NB4 (cell line): ENCODE data around the gene IFRD1.

Source experiments
- DNase-seq: peaks from one replicate; pipeline ENCODE4 v3.0.0; 2010; ENCODE audit warnings: low read depth
- H3K4me3 ChIP-seq: one replicate; pipeline ENCODE4 v1.5.1; 2011; ENCODE audit warnings: mild to moderate bottlenecking, low read depth, low read length, moderate library complexity
- MYC ChIP-seq: IDR thresholded peaks from 2 replicates; pipeline ENCODE4 v1.6.1; 2011; ENCODE audit warnings: low read depth, low read length
- POLR2A ChIP-seq: IDR thresholded peaks from 2 replicates; pipeline ENCODE4 v1.6.1; 2011; ENCODE audit warnings: mild to moderate bottlenecking; ENCODE audit not compliant: insufficient read length; ENCODE audit errors: extremely low read depth
- TF ChIP-seq, protein P1 (sequence below): IDR thresholded peaks from 2 replicates; pipeline ENCODE4 v1.6.1; 2011; ENCODE audit warnings: low read depth, low read length
- TF ChIP-seq, protein P2 (sequence below): IDR thresholded peaks from one replicate; pipeline ENCODE4 v1.5.1; 2012; ENCODE audit warnings: low read depth, low read length

Gene IFRD1

DNA sequence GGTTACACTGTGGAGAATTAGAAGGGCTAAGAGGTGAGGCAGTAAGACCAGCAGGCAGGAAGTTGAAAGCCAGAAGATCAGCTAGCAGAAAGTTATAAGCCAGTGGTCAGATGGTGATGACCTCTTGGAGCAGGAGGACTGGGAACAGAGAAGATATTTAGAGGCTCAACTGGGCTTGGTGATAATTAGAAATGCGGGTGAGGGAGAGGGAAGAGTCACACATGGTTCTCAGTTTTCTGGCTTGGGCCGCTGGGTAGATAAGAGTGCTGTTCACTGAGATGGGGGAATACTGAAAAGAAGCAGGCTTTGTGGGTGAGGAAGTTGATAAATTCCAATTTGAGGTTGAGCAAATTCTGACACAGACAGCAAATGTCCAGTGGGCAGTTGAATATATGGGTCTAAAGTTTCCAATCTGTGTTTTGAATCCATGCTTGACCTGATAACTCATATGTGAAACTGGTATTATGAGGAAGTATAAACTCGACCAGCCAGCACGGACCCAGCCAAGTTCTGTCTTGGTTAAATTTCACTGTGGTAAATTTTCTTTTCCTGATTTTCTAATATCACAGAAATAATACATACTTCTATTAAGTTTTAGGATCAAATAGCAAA, 53.2 kb downstream of the IFRD1 start:
- H3K4me3 ChIP-seq = no peak overlapping the region
- TF ChIP-seq MYC (no peak), POLR2A (no peak)
- TF ChIP-seq, protein P1, sequence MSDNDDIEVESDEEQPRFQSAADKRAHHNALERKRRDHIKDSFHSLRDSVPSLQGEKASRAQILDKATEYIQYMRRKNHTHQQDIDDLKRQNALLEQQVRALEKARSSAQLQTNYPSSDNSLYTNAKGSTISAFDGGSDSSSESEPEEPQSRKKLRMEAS = no peak
- TF ChIP-seq, protein P2, sequence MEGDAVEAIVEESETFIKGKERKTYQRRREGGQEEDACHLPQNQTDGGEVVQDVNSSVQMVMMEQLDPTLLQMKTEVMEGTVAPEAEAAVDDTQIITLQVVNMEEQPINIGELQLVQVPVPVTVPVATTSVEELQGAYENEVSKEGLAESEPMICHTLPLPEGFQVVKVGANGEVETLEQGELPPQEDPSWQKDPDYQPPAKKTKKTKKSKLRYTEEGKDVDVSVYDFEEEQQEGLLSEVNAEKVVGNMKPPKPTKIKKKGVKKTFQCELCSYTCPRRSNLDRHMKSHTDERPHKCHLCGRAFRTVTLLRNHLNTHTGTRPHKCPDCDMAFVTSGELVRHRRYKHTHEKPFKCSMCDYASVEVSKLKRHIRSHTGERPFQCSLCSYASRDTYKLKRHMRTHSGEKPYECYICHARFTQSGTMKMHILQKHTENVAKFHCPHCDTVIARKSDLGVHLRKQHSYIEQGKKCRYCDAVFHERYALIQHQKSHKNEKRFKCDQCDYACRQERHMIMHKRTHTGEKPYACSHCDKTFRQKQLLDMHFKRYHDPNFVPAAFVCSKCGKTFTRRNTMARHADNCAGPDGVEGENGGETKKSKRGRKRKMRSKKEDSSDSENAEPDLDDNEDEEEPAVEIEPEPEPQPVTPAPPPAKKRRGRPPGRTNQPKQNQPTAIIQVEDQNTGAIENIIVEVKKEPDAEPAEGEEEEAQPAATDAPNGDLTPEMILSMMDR = no peak
- DNase-seq = no peak

DNA sequence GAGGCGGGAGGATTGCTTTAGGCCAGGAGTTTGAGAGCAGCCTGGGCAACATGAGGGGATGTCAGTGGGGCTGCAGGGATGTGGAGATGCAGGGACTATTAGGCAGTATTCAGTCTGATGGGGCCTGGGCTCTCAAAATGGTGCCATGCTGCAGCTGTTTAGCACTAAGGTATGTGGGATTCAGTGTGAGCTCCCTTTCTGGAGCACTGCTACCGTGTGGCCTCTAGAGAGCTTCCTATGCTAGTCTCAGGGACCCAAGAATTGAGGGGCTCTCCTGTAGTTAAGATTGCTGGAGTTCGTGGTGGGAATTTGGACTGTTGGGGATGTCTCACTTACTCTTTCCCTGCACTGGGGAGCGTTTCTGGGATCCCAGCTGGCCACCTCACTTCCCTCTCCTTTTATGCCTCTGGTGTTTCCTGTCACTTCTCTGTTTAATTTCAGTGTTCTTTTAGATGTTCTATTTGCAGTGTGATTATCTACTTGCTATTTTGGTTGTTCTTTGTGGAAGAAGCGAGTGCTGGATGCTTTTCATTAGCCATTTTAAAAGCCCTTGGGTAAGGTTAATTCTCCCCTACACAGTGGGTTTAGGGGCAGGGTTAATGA, 53.9 kb downstream of the IFRD1 start:
- TF ChIP-seq, protein P1 = no peak
- TF ChIP-seq, protein P2 = no peak
- TF ChIP-seq MYC = no peak
- TF ChIP-seq POLR2A = no peak
- no peak overlapping the region for H3K4me3 ChIP-seq
- DNase-seq = no peak

DNA sequence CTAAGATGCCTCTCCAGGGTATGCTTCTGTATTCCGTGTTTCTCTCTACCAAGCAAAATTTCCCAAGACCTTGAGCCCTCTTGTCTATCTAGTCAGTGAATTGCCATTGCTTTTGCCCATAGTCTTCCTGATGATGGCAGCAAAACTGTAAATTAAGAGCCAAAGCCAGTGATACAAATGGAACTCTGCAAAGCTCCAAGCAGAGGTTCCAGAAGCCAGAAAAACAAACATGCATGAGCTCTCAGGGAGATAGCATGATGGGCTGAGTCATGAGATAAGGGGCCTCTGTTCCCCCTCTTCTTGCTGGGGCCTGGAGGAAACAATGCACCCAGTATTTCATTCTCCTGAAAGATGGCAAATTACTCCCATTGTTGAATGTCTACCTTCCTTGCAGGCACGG, 55.2 kb downstream of the IFRD1 start:
- no peak overlapping the region for H3K4me3 ChIP-seq
- no peak for TF ChIP-seq MYC
- TF ChIP-seq POLR2A = no peak
- TF ChIP-seq, protein P2 = no peak
- TF ChIP-seq, protein P1 = no peak
- DNase-seq = no peak

DNA sequence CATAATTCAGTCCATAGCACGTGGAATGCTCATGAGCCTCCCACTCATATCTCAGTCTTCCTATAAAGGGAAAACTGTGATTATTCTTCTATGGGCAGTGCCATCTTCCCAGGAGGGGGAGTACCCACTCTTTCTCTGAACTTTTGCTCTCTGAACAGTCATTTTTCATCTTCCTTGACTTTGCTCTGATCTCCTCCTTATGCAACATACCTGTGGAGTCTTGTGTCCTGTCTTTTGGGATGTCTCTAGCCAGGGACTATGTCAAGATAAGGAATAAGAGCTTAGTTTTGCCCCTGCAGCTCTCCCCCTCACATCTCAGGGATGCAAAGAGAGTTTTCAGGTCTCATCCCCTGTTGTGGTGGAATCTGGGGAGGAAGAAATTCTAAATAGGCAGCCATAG, 58.1 kb downstream of the IFRD1 start:
- H3K4me3 ChIP-seq = no peak overlapping the region
- TF ChIP-seq MYC (no peak), POLR2A (no peak)
- TF ChIP-seq, protein P1 = no peak
- TF ChIP-seq, protein P2 = no peak
- DNase-seq = no peak

DNA sequence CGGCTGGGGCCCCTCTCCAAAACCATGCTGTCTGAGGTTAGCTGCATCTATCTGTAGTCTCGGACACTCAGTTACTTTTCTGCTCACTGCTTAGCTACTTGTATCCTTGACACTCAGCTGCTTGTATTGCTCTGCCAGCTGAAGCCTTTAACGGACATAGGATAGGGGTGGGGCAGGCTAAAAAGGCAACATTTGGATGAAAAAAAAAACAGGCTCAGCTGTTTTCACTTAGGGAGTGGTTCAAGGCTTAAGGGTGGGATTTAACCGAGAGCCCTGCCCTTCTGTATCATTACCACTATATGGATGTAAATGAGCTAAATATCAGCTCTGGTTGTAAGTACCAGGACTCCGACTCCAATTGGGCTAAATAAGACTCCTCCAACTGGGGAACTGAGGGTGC, 59.1 kb downstream of the IFRD1 start:
- TF ChIP-seq MYC (no peak), POLR2A (no peak)
- TF ChIP-seq, protein P1 = no peak
- TF ChIP-seq, protein P2 = no peak
- no peak for DNase-seq
- H3K4me3 ChIP-seq = no peak overlapping the region
